ENCODE data around the gene FLVCR1.
A peak's percentile ranks its signal among the peaks of the same experiment; 100 is the strongest.

Gene FLVCR1

GRCh38 chr1:212857992-212858460, at the start of gene FLVCR1:
TSS of gene FLVCR1 (plus strand) at chr1:212858275. CDS start at chr1:212858453, 178 bp downstream.
- H3K9ac ChIP-seq (ENCODE audit: low read length) = peak within 1 kb of the TSS; percentile 91
- H3K27ac ChIP-seq (ENCODE audit: low read depth, low read length) = peak within 1 kb of the TSS; percentile 94
- peaks cover 11% of the 10 kb centered on the region for H3K4me1 ChIP-seq (ENCODE audit: control insufficient read depth, insufficient read depth, low read length)
- H3K9me3 ChIP-seq (ENCODE audit: control insufficient read depth, insufficient read depth, low read depth, low read length) = peaks cover 6% of the 10 kb centered on the region; the same call in 1 of the 2 replicates
- H3K4me3 ChIP-seq (ENCODE audit: low read depth, low read length) = peak within 1 kb of the TSS; percentile 99
- H3K27me3 ChIP-seq (ENCODE audit: control insufficient read depth, insufficient read depth, low read length) = no peaks in the 10 kb centered on the region
- H3K36me3 ChIP-seq (ENCODE audit: control insufficient read depth, insufficient read depth, low read length) = peaks cover 45% of the 10 kb centered on the region

- Histone ChIP-seq H3K4me3 (ENCODE audit: low read depth, low read length) (no peak overlapping the region), H3K36me3 (ENCODE audit: control insufficient read depth, insufficient read depth, low read length) (no peaks in the 10 kb centered on the region; the same call in none of the 2 replicates), H3K27me3 (ENCODE audit: control insufficient read depth, insufficient read depth, low read length) (no peaks in the 10 kb centered on the region), H3K4me1 (ENCODE audit: control insufficient read depth, insufficient read depth, low read length) (peaks cover 5% of the 10 kb centered on the region; the same call in 1 of the 2 replicates), H3K27ac (ENCODE audit: low read depth, low read length) (no peak overlapping the region), H3K9ac (ENCODE audit: low read length) (no peak overlapping the region), H3K9me3 (ENCODE audit: control insufficient read depth, insufficient read depth, low read depth, low read length) (no peaks in the 10 kb centered on the region)
Measured at GRCh38 chr1:212814537-212815334, 43.3 kb upstream of the FLVCR1 start.

GRCh38 chr1:212816567-212817278, 41.4 kb upstream of the FLVCR1 start:
- Histone ChIP-seq H3K36me3 (ENCODE audit: control insufficient read depth, insufficient read depth, low read length) (no peaks in the 10 kb centered on the region; the same call in none of the 2 replicates), H3K27ac (ENCODE audit: low read depth, low read length) (no peak overlapping the region), H3K4me3 (ENCODE audit: low read depth, low read length) (no peak overlapping the region), H3K27me3 (ENCODE audit: control insufficient read depth, insufficient read depth, low read length) (no peaks in the 10 kb centered on the region), H3K9ac (ENCODE audit: low read length) (no peak overlapping the region), H3K9me3 (ENCODE audit: control insufficient read depth, insufficient read depth, low read depth, low read length) (no peaks in the 10 kb centered on the region), H3K4me1 (ENCODE audit: control insufficient read depth, insufficient read depth, low read length) (peaks cover 5% of the 10 kb centered on the region; the same call in 1 of the 2 replicates)

- H3K36me3 ChIP-seq (ENCODE audit: control insufficient read depth, insufficient read depth, low read length) = no peaks in the 10 kb centered on the region
- no peak overlapping the region for H3K4me3 ChIP-seq (ENCODE audit: low read depth, low read length)
- no peaks in the 10 kb centered on the region; the same call in 1 of the 2 replicates for H3K4me1 ChIP-seq (ENCODE audit: control insufficient read depth, insufficient read depth, low read length)
- H3K27me3 ChIP-seq (ENCODE audit: control insufficient read depth, insufficient read depth, low read length) = no peaks in the 10 kb centered on the region
- H3K9ac ChIP-seq (ENCODE audit: low read length) = no peak overlapping the region
- no peak overlapping the region for H3K27ac ChIP-seq (ENCODE audit: low read depth, low read length)
- peaks cover 8% of the 10 kb centered on the region for H3K9me3 ChIP-seq (ENCODE audit: control insufficient read depth, insufficient read depth, low read depth, low read length)
Measured at GRCh38 chr1:212819726-212820125, 38.3 kb upstream of the FLVCR1 start.

GRCh38 chr1:212820969-212821368, 37.1 kb upstream of the FLVCR1 start:
- no peak overlapping the region for H3K9ac ChIP-seq (ENCODE audit: low read length)
- H3K9me3 ChIP-seq (ENCODE audit: control insufficient read depth, insufficient read depth, low read depth, low read length) = peaks cover 21% of the 10 kb centered on the region
- H3K4me3 ChIP-seq (ENCODE audit: low read depth, low read length) = no peak overlapping the region
- no peak overlapping the region for H3K27ac ChIP-seq (ENCODE audit: low read depth, low read length)
- no peaks in the 10 kb centered on the region for H3K27me3 ChIP-seq (ENCODE audit: control insufficient read depth, insufficient read depth, low read length)
- peaks cover 2% of the 10 kb centered on the region; the same call in 1 of the 2 replicates for H3K36me3 ChIP-seq (ENCODE audit: control insufficient read depth, insufficient read depth, low read length)
- H3K4me1 ChIP-seq (ENCODE audit: control insufficient read depth, insufficient read depth, low read length) = no peaks in the 10 kb centered on the region

GRCh38 chr1:212822956-212823355, 35.1 kb upstream of the FLVCR1 start:
- Histone ChIP-seq H3K27ac (ENCODE audit: low read depth, low read length) (no peak overlapping the region), H3K9me3 (ENCODE audit: control insufficient read depth, insufficient read depth, low read depth, low read length) (peaks cover 34% of the 10 kb centered on the region)

GRCh38 chr1:212824201-212824600, 33.9 kb upstream of the FLVCR1 start:
- Histone ChIP-seq H3K27me3 (ENCODE audit: control insufficient read depth, insufficient read depth, low read length) (no peaks in the 10 kb centered on the region), H3K9me3 (ENCODE audit: control insufficient read depth, insufficient read depth, low read depth, low read length) (peaks cover 34% of the 10 kb centered on the region), H3K4me3 (ENCODE audit: low read depth, low read length) (no peak overlapping the region), H3K4me1 (ENCODE audit: control insufficient read depth, insufficient read depth, low read length) (no peaks in the 10 kb centered on the region), H3K36me3 (ENCODE audit: control insufficient read depth, insufficient read depth, low read length) (peaks cover 3% of the 10 kb centered on the region; the same call in 1 of the 2 replicates), H3K27ac (ENCODE audit: low read depth, low read length) (no peak overlapping the region), H3K9ac (ENCODE audit: low read length) (no peak overlapping the region)

More at GRCh38 chr1:212822956-212823355, 35.1 kb upstream of the FLVCR1 start:
- no peaks in the 10 kb centered on the region for H3K27me3 ChIP-seq (ENCODE audit: control insufficient read depth, insufficient read depth, low read length)
- H3K36me3 ChIP-seq (ENCODE audit: control insufficient read depth, insufficient read depth, low read length) = peaks cover 3% of the 10 kb centered on the region; the same call in 1 of the 2 replicates
- no peak overlapping the region for H3K4me3 ChIP-seq (ENCODE audit: low read depth, low read length)
- H3K9ac ChIP-seq (ENCODE audit: low read length) = no peak overlapping the region
- no peaks in the 10 kb centered on the region for H3K4me1 ChIP-seq (ENCODE audit: control insufficient read depth, insufficient read depth, low read length)

GRCh38 chr1:212825798-212826452, 32.1 kb upstream of the FLVCR1 start:
- Histone ChIP-seq H3K4me1 (ENCODE audit: control insufficient read depth, insufficient read depth, low read length) (no peaks in the 10 kb centered on the region), H3K9ac (ENCODE audit: low read length) (no peak overlapping the region), H3K9me3 (ENCODE audit: control insufficient read depth, insufficient read depth, low read depth, low read length) (peaks cover 34% of the 10 kb centered on the region)

GRCh38 chr1:212827171-212827776, 30.8 kb upstream of the FLVCR1 start:
- Histone ChIP-seq H3K27ac (ENCODE audit: low read depth, low read length) (no peak overlapping the region), H3K9ac (ENCODE audit: low read length) (no peak overlapping the region), H3K36me3 (ENCODE audit: control insufficient read depth, insufficient read depth, low read length) (peaks cover 3% of the 10 kb centered on the region; the same call in 1 of the 2 replicates), H3K4me1 (ENCODE audit: control insufficient read depth, insufficient read depth, low read length) (no peaks in the 10 kb centered on the region), H3K9me3 (ENCODE audit: control insufficient read depth, insufficient read depth, low read depth, low read length) (peaks cover 34% of the 10 kb centered on the region), H3K27me3 (ENCODE audit: control insufficient read depth, insufficient read depth, low read length) (no peaks in the 10 kb centered on the region), H3K4me3 (ENCODE audit: low read depth, low read length) (no peak overlapping the region)

More at GRCh38 chr1:212825798-212826452, 32.1 kb upstream of the FLVCR1 start:
- H3K36me3 ChIP-seq (ENCODE audit: control insufficient read depth, insufficient read depth, low read length) = peaks cover 3% of the 10 kb centered on the region; the same call in 1 of the 2 replicates
- no peak overlapping the region for H3K4me3 ChIP-seq (ENCODE audit: low read depth, low read length)
- no peak overlapping the region for H3K27ac ChIP-seq (ENCODE audit: low read depth, low read length)
- H3K27me3 ChIP-seq (ENCODE audit: control insufficient read depth, insufficient read depth, low read length) = no peaks in the 10 kb centered on the region

GRCh38 chr1:212827831-212828278, 30.2 kb upstream of the FLVCR1 start:
- H3K27ac ChIP-seq (ENCODE audit: low read depth, low read length) = no peak overlapping the region
- H3K4me3 ChIP-seq (ENCODE audit: low read depth, low read length) = no peak overlapping the region
- no peaks in the 10 kb centered on the region for H3K27me3 ChIP-seq (ENCODE audit: control insufficient read depth, insufficient read depth, low read length)
- peaks cover 3% of the 10 kb centered on the region; the same call in 1 of the 2 replicates for H3K36me3 ChIP-seq (ENCODE audit: control insufficient read depth, insufficient read depth, low read length)
- H3K4me1 ChIP-seq (ENCODE audit: control insufficient read depth, insufficient read depth, low read length) = no peaks in the 10 kb centered on the region
- no peak overlapping the region for H3K9ac ChIP-seq (ENCODE audit: low read length)
- H3K9me3 ChIP-seq (ENCODE audit: control insufficient read depth, insufficient read depth, low read depth, low read length) = peaks cover 34% of the 10 kb centered on the region

Measured in HUES6 (cell line).